ENCODE data around the gene ATXN1.
A peak's percentile ranks its signal among the peaks of the same experiment; 100 is the strongest.

ATXN1 gene

DNA sequence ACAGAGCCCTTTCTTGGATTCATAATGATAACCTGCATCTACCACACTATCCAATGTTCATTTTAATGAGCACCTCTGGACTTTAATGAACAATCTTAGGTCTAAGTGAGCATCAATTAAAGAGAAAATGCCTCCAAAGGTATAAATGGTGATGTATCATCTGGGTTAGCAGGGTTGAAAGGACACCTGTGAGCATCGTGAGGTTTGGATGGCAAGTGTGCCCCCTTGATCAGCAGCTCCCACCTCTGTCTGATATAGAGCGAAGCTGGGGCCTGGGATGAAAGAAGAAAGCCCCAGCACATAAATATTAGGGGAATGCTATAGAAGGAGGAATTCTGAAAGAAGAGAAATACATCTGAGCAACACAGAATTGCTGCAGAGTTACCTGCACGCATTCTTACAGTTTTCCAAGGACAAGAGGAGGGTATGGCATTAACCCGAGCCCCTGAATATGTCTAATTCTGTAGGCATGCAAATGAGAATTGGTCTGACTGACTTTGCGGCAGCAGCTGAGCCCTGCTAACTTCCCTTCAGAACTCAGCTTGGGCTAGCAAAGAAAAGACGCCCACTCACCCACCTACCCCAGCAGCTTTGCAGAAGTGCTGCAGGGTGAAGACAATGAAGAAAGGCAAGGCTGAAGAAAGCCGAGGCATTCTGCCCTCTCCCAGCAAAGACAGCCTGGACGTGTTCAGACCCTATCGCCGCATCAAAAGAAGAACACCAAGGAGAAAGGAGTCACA, 386.6 kb downstream of the ATXN1 start:
- no peak overlapping the region for H3K4me3 ChIP-seq (ENCODE audit: low read depth, low read length)
- DNase-seq (ENCODE audit: low read depth) = peak; percentile 29
- TF ChIP-seq, protein P1, sequence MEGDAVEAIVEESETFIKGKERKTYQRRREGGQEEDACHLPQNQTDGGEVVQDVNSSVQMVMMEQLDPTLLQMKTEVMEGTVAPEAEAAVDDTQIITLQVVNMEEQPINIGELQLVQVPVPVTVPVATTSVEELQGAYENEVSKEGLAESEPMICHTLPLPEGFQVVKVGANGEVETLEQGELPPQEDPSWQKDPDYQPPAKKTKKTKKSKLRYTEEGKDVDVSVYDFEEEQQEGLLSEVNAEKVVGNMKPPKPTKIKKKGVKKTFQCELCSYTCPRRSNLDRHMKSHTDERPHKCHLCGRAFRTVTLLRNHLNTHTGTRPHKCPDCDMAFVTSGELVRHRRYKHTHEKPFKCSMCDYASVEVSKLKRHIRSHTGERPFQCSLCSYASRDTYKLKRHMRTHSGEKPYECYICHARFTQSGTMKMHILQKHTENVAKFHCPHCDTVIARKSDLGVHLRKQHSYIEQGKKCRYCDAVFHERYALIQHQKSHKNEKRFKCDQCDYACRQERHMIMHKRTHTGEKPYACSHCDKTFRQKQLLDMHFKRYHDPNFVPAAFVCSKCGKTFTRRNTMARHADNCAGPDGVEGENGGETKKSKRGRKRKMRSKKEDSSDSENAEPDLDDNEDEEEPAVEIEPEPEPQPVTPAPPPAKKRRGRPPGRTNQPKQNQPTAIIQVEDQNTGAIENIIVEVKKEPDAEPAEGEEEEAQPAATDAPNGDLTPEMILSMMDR (IDR thresholded peaks at IDR 0.05; ENCODE audit: low read depth, low read length, missing control alignments) = no peak

DNA sequence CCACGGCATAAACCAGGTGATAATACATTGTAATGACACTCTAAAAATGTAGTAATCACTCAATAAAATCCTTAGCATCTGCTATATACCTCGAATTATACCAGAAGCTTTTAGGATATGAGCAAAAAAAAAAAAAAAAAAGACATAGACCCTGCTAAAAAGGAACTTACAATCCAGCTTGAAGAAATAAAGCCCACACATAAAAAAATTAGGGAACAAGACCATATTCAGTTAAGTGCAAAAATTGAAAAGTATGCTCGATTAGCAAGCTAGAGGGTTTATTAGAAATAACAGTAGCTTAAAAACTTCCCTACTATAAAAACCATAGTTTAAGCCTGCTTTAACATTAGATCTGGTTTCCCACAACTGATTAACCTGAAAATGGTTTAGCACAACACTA, 387.2 kb downstream of the ATXN1 start:
- H3K4me3 ChIP-seq (ENCODE audit: low read depth, low read length) = no peak overlapping the region
- TF ChIP-seq, protein P1 (IDR thresholded peaks at IDR 0.05; ENCODE audit: low read depth, low read length, missing control alignments) = no peak
- no peak for DNase-seq (ENCODE audit: low read depth)

DNA sequence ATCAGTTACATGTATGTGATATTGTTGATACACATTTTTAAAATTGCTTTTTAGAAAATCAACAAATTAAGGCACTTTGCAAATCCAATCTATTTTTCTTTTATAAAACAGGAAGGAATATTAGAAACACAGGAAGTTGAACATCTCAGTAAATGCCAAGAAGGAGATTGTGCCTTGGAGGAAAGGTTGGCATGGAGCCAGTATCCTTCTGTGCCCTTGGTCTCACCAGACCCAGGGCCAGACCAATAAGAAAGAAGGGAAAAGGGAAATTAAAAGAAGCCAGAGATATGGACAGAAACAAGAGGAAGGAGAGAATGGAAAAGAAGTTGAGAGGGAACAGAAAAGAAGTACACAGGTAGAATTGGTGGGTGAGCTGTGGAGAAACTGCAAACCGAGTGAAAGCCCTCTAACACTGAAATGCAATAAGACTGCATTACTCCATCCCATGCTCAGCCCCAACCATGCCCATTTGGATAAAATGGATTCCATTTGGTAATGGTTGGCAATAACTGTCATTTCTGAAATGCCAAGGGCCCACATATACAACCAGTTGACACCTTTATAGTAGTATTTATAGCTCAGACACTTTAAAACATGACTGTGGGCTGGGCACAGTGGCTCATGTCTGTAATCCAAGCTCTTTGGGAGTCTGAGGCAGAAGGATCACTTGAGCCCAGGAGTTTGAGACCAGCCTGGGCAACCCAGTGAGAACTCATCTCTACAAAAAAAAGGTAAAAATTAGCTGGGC, 389.1 kb downstream of the ATXN1 start:
- H3K4me3 ChIP-seq (ENCODE audit: low read depth, low read length) = no peak overlapping the region
- TF ChIP-seq, protein P1 (IDR thresholded peaks at IDR 0.05; ENCODE audit: low read depth, low read length, missing control alignments) = no peak
- no peak for DNase-seq (ENCODE audit: low read depth)

DNA sequence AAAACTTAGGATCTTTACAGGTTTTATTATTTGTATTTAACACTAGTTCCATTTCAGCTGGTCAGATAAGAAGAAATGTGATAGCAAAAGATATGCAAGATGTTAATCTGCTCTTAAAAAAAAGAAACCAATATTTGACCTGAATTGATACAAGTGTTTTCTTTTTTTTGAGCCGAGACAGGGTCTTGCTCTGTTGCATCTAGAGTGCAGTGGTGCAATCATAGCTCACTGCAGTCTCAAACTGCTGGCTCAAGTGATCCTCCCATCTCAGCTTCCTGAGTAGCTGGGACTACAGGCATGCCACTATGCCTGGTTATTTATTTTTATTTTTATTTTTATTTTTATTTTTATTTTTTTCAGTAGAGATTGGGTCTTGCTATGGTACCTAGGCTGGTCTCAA, 389.9 kb downstream of the ATXN1 start:
- TF ChIP-seq, protein P1 (IDR thresholded peaks at IDR 0.05; ENCODE audit: low read depth, low read length, missing control alignments) = no peak
- no peak for DNase-seq (ENCODE audit: low read depth)
- no peak overlapping the region for H3K4me3 ChIP-seq (ENCODE audit: low read depth, low read length)

DNA sequence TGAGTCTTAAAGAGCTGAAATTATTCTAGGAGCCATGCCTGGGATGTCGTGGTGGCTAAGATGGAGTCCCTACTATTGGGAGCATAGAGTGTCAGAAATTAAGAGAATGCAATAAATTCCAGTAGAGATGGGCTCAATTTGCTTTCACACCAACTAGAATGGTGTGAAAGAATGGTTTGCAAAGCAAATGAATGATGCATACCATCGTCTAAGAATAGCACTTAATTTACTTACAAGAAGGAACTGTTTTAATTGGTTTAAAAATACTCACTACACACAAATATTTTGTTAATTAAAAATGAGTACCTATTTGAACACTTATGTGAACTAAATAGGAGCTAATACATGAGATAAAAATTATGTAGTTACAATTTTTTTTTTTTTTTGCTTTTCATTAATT, 390.3 kb downstream of the ATXN1 start:
- TF ChIP-seq, protein P1 (IDR thresholded peaks at IDR 0.05; ENCODE audit: low read depth, low read length, missing control alignments) = no peak
- H3K4me3 ChIP-seq (ENCODE audit: low read depth, low read length) = no peak overlapping the region
- no peak for DNase-seq (ENCODE audit: low read depth)

DNA sequence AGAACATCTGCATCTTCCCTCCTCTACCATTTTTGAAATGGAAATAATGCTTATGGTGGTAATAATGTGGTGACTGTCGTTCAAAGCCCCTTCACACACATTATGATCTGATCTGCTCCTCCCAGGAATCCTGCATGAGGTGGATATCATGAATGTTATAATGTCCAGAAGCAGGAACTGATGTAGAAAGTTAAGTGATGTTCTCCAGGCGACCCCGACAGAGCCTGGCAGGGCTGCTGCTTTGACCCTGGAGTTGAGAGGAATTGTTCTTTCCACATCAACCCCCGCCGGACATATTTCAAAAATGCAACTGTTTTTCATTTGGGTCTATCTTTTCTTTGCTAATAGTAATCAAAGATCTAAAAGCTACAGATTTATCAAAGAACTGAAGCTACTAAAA, 391.3 kb downstream of the ATXN1 start:
- DNase-seq (ENCODE audit: low read depth) = no peak
- TF ChIP-seq, protein P1 (IDR thresholded peaks at IDR 0.05; ENCODE audit: low read depth, low read length, missing control alignments) = no peak
- H3K4me3 ChIP-seq (ENCODE audit: low read depth, low read length) = no peak overlapping the region
